H9 (cell line): ENCODE data around the gene EFNA5. TPM values are rescaled to one million over a fixed set of nuclear protein-coding genes. Genes with fewer than 3 reads are reported as not detected.
A peak's percentile ranks its signal among the peaks of the same experiment; 100 is the strongest.

ENCODE experiments used
- DNase-seq: peaks from one replicate; pipeline ENCODE4 v3.0.0-alpha.2; 2017
- H2AFZ ChIP-seq: one replicate; pipeline ENCODE4 v1.6.1; 2013; ENCODE audit warnings: mild to moderate bottlenecking, low read length, control low read depth, moderate library complexity
- H2AK5ac ChIP-seq: 2 replicates; pipeline ENCODE4 v1.6.1; 2013; ENCODE audit warnings: low read length, control low read depth, mixed read lengths; ENCODE audit not compliant: insufficient read length
- H2BK120ac ChIP-seq: one replicate; pipeline ENCODE4 v1.6.1; 2013; ENCODE audit warnings: low read depth, mild to moderate bottlenecking, low read length, control low read depth, inconsistent platforms; ENCODE audit not compliant: poor library complexity, severe bottlenecking
- H2BK12ac ChIP-seq: 2 replicates; pipeline ENCODE4 v1.6.1; 2013; ENCODE audit warnings: low read length, control low read depth, mixed read lengths, low read depth; ENCODE audit not compliant: insufficient read length
- H2BK15ac ChIP-seq: 2 replicates; pipeline ENCODE4 v1.6.1; 2013; ENCODE audit warnings: low read depth, low read length, control low read depth
- H2BK20ac ChIP-seq: one replicate; pipeline ENCODE4 v1.6.1; 2013; ENCODE audit warnings: low read depth, mild to moderate bottlenecking, low read length, control low read depth, inconsistent platforms; ENCODE audit not compliant: poor library complexity, severe bottlenecking
- H2BK5ac ChIP-seq: 2 replicates; pipeline ENCODE4 v1.6.1; 2013; ENCODE audit warnings: low read length, control low read depth, mixed read lengths; ENCODE audit not compliant: insufficient read length
- H3K14ac ChIP-seq: 2 replicates; pipeline ENCODE4 v1.6.1; 2013; ENCODE audit warnings: low read length, control low read depth; ENCODE audit not compliant: insufficient read depth
- H3K18ac ChIP-seq: 2 replicates; pipeline ENCODE4 v1.6.1; 2013; ENCODE audit warnings: low read depth, mild to moderate bottlenecking, mixed read lengths, low read length, control low read depth; ENCODE audit not compliant: insufficient read length
- H3K23ac ChIP-seq: 2 replicates; pipeline ENCODE4 v1.6.1; 2013; ENCODE audit warnings: low read length, control low read depth, mixed read lengths, low read depth; ENCODE audit not compliant: insufficient read length
- H3K23me2 ChIP-seq: 2 replicates; pipeline ENCODE4 v1.6.1; 2013; ENCODE audit warnings: low read depth, mild to moderate bottlenecking, mixed read lengths, low read length, control low read depth; ENCODE audit not compliant: insufficient read length, poor library complexity, severe bottlenecking
- H3K27ac ChIP-seq: 2 replicates; pipeline ENCODE4 v1.5.1; 2013; ENCODE audit warnings: low read length, control low read depth, mixed read lengths, low read depth; ENCODE audit not compliant: insufficient read length
- H3K27me3 ChIP-seq: 2 replicates; pipeline ENCODE4 v1.6.1; 2013; ENCODE audit warnings: low read length, control low read depth, inconsistent platforms; ENCODE audit not compliant: insufficient read depth
- H3K4ac ChIP-seq: 2 replicates; pipeline ENCODE4 v1.6.1; 2013; ENCODE audit warnings: low read depth, mild to moderate bottlenecking, control low read depth, inconsistent platforms, low read length, moderate library complexity
- H3K4me1 ChIP-seq: 2 replicates; pipeline ENCODE4 v1.6.1; 2013; ENCODE audit warnings: low read length, control low read depth, inconsistent platforms; ENCODE audit not compliant: insufficient read depth
- H3K4me2 ChIP-seq: 2 replicates; pipeline ENCODE4 v1.6.1; 2013; ENCODE audit warnings: low read length, control low read depth, mixed read lengths; ENCODE audit not compliant: insufficient read length, insufficient read depth
- H3K56ac ChIP-seq: 2 replicates; pipeline ENCODE4 v1.6.1; 2013; ENCODE audit warnings: low read depth, mild to moderate bottlenecking, mixed read lengths, low read length, control low read depth; ENCODE audit not compliant: insufficient read length
- H3K79me1 ChIP-seq: 2 replicates; pipeline ENCODE4 v1.6.1; 2013; ENCODE audit warnings: low read depth, mild to moderate bottlenecking, moderate library complexity, low read length, control low read depth, inconsistent platforms; ENCODE audit not compliant: insufficient read depth, poor library complexity, severe bottlenecking
- H3K79me2 ChIP-seq: 2 replicates; pipeline ENCODE4 v1.6.1; 2013; ENCODE audit warnings: low read length, control low read depth, inconsistent platforms; ENCODE audit not compliant: insufficient read depth
- H3K9ac ChIP-seq: 2 replicates; pipeline ENCODE4 v1.6.1; 2013; ENCODE audit warnings: low read length, control low read depth, mixed read lengths; ENCODE audit not compliant: insufficient read length; ENCODE audit errors: extremely low read depth
- H3K9me3 ChIP-seq: one replicate; pipeline ENCODE4 v1.6.1; 2013; ENCODE audit warnings: low read depth, low read length, inconsistent platforms; ENCODE audit not compliant: control insufficient read depth
- H3T11ph ChIP-seq: one replicate; pipeline ENCODE4 v1.6.1; 2013; ENCODE audit warnings: mild to moderate bottlenecking, low read length, control low read depth, inconsistent platforms
- H4K20me1 ChIP-seq: one replicate; pipeline ENCODE4 v1.6.1; 2013; ENCODE audit not compliant: control insufficient read depth, insufficient read length, insufficient read depth
- H4K5ac ChIP-seq: 2 replicates; pipeline ENCODE4 v1.6.1; 2013; ENCODE audit warnings: low read depth, mild to moderate bottlenecking, mixed read lengths, low read length, control low read depth; ENCODE audit not compliant: insufficient read length
- H4K8ac ChIP-seq: replicated peaks from 2 replicates; pipeline ENCODE4 v1.6.1; 2013; ENCODE audit warnings: low read length, control low read depth, mixed read lengths, low read depth; ENCODE audit not compliant: insufficient read length
- H4K91ac ChIP-seq: 2 replicates; pipeline ENCODE4 v1.6.1; 2013; ENCODE audit warnings: low read depth, mild to moderate bottlenecking, moderate library complexity, mixed read lengths, low read length, control low read depth; ENCODE audit not compliant: insufficient read length
- H3K27ac Mint-ChIP-seq, 3 experiments: 2 replicates in 2 of 3; 3 replicates in 1 of 3; pipeline ENCODE4 v1.8.0; 2020 to 2021; ENCODE audit warnings: mixed read lengths in 3 of 3, mild to moderate bottlenecking in 1 of 3, moderate library complexity in 1 of 3
- H3K27me3 Mint-ChIP-seq: 2 replicates; pipeline ENCODE4 v1.8.0; 2021; ENCODE audit warnings: low read depth, mild to moderate bottlenecking, moderate library complexity, mixed read lengths
- H3K36me3 Mint-ChIP-seq, 3 experiments: 2 replicates in 2 of 3; 3 replicates in 1 of 3; pipeline ENCODE4 v1.8.0; 2020 to 2021; ENCODE audit warnings: low read depth in 3 of 3, mixed read lengths in 3 of 3; ENCODE audit not compliant: insufficient read depth in 1 of 3
- H3K4me1 Mint-ChIP-seq, 2 experiments: 2 replicates each; pipeline ENCODE4 v1.8.0; 2020; ENCODE audit warnings: mixed read lengths in 2 of 2
- H3K4me3 Mint-ChIP-seq, 2 experiments: 2 replicates in 1 of 2; 3 replicates in 1 of 2; pipeline ENCODE4 v1.8.0; 2020 to 2021; ENCODE audit warnings: mild to moderate bottlenecking in 2 of 2, mixed read lengths in 2 of 2, moderate library complexity in 1 of 2
- H3K9me3 Mint-ChIP-seq, 2 experiments: 2 replicates in 1 of 2; 3 replicates in 1 of 2; pipeline ENCODE4 v1.8.0; 2020; ENCODE audit warnings: mild to moderate bottlenecking in 2 of 2, mixed read lengths in 2 of 2, moderate library complexity in 1 of 2
- WGBS: extraction: QIAGEN DNeasy Blood & Tissue Kit; methylation state at CpG from one replicate; pipeline ENCODE4 v1.1.7; 2013; ENCODE audit warnings: missing lambda C conversion rate, low lambda C conversion rate, mixed read lengths; ENCODE audit not compliant: insufficient read length; ENCODE audit errors: extremely low coverage; 5-methylcytosine and 5-hydroxymethylcytosine counted together
- total RNA-seq: library from RNA; stranded (reverse); gene quantifications from 2 replicates; pipeline ENCODE4 v1.2.1, GENCODE V29; 2021
- TF ChIP-seq, protein P1 (sequence below): fragments of 200-600 bp; sonication (generic); conservative IDR thresholded peaks from 3 replicates; pipeline ENCODE4 v1.8.0; 2021; ENCODE audit warnings: antibody characterized with exemption, mild to moderate bottlenecking

Gene EFNA5
- total RNA-seq, 1 experiment from 2014 or later = 20.4 TPM

DNA sequence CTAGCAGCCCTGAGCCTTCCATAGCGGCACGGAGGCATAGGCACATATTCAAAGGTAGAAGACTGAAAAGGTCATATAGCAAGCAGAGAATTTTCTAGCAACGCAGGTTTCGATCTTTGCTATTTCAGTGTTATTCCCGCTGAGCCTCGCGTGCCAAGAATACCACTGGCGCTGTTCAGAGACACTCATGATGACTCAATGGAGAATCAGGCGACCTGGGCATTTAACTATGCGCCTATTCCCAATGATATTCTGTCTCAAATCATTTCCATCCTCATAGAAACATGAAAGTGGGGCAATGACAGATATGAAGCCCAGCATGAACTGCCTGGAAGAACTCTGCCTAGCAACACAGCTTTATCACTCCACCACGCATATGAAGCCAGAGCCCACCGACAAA lies 59.9 kb downstream of the EFNA5 start:
- Histone ChIP-seq H4K20me1 (no peaks in the 10 kb centered on the region), H3K79me1 (no peaks in the 10 kb centered on the region), H3K23ac (no peak overlapping the region), H3K4ac (no peak overlapping the region), H2BK120ac (no peak overlapping the region), H2BK5ac (no peak overlapping the region), H3K9ac (no peak overlapping the region), H2BK20ac (no peak overlapping the region), H2BK15ac (no peak overlapping the region), H3K56ac (no peak overlapping the region), H3K27ac (no peak overlapping the region), H3K4me1 (0 out of 2 replicates have a peak, but pooled peaks cover 3% of the 10 kb centered on the region), H2AK5ac (no peak overlapping the region), H4K91ac (no peak overlapping the region), H3K9me3 (no peaks in the 10 kb centered on the region), H4K5ac (no peak overlapping the region), H3K79me2 (no peaks in the 10 kb centered on the region; the same call in 1 of the 2 replicates), H2AFZ (no peak overlapping the region), H3K14ac (no peak overlapping the region), H4K8ac (no peak overlapping the region), H3K18ac (no peak overlapping the region), H2BK12ac (no peak overlapping the region), H3K27me3 (no peaks in the 10 kb centered on the region), H3K23me2 (no peaks in the 10 kb centered on the region), H3T11ph (no peak overlapping the region), H3K4me2 (no peak overlapping the region)
- Mint-ChIP-seq H3K4me3 (no peak overlapping the region), H3K9me3 (no peaks in the 10 kb centered on the region), H3K27ac (peak overlapping the region in 2 of 3 experiments; percentile 0 to 35; a peak in 3 of 7 replicates), H3K27me3 (no peaks in the 10 kb centered on the region), H3K4me1 (peaks cover 50 to 54% of the 10 kb centered on the region in 2 experiments), H3K36me3 (no peaks in the 10 kb centered on the region)
- TF ChIP-seq, protein P1, sequence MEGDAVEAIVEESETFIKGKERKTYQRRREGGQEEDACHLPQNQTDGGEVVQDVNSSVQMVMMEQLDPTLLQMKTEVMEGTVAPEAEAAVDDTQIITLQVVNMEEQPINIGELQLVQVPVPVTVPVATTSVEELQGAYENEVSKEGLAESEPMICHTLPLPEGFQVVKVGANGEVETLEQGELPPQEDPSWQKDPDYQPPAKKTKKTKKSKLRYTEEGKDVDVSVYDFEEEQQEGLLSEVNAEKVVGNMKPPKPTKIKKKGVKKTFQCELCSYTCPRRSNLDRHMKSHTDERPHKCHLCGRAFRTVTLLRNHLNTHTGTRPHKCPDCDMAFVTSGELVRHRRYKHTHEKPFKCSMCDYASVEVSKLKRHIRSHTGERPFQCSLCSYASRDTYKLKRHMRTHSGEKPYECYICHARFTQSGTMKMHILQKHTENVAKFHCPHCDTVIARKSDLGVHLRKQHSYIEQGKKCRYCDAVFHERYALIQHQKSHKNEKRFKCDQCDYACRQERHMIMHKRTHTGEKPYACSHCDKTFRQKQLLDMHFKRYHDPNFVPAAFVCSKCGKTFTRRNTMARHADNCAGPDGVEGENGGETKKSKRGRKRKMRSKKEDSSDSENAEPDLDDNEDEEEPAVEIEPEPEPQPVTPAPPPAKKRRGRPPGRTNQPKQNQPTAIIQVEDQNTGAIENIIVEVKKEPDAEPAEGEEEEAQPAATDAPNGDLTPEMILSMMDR = no peak
- DNase-seq = no peak
- no CpG with 5 or more reads among the region's 12 CpGs for WGBS
